Measurements from ENCODE around the gene MOB3A. TPM values are rescaled to one million over a fixed set of nuclear protein-coding genes. Genes with fewer than 3 reads are reported as not detected.

Gene MOB3A
- total and polyA plus RNA-seq, 2 experiments from 2014 or later, result 2.9 to 5.9 TPM

DNA sequence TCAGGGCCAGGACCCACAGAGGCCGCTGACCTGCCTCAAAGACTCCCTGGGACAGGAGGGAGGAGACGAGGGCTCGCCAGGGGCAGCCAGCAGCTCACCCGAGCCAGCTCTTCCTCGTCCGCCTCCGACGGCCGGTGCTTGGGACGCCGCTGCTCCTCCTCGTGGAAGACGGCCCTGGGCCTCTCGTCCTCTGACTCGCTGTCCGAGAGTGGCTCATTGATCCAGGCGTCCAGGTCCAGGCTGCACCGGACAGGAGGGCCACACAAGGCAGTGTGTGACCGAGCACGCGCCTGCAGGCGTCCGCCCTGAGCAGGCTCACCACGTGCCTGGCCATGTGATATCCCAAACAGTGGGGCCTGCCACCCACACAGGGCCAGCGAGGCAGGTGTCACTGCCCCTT, 20.4 kb upstream of the MOB3A start (continued):
- TF ChIP-seq, protein P1, sequence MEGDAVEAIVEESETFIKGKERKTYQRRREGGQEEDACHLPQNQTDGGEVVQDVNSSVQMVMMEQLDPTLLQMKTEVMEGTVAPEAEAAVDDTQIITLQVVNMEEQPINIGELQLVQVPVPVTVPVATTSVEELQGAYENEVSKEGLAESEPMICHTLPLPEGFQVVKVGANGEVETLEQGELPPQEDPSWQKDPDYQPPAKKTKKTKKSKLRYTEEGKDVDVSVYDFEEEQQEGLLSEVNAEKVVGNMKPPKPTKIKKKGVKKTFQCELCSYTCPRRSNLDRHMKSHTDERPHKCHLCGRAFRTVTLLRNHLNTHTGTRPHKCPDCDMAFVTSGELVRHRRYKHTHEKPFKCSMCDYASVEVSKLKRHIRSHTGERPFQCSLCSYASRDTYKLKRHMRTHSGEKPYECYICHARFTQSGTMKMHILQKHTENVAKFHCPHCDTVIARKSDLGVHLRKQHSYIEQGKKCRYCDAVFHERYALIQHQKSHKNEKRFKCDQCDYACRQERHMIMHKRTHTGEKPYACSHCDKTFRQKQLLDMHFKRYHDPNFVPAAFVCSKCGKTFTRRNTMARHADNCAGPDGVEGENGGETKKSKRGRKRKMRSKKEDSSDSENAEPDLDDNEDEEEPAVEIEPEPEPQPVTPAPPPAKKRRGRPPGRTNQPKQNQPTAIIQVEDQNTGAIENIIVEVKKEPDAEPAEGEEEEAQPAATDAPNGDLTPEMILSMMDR (conservative IDR thresholded peaks at IDR 0.05; ENCODE audit: low read depth in 2 of 2), result no peak
- TF ChIP-seq, protein P2, sequence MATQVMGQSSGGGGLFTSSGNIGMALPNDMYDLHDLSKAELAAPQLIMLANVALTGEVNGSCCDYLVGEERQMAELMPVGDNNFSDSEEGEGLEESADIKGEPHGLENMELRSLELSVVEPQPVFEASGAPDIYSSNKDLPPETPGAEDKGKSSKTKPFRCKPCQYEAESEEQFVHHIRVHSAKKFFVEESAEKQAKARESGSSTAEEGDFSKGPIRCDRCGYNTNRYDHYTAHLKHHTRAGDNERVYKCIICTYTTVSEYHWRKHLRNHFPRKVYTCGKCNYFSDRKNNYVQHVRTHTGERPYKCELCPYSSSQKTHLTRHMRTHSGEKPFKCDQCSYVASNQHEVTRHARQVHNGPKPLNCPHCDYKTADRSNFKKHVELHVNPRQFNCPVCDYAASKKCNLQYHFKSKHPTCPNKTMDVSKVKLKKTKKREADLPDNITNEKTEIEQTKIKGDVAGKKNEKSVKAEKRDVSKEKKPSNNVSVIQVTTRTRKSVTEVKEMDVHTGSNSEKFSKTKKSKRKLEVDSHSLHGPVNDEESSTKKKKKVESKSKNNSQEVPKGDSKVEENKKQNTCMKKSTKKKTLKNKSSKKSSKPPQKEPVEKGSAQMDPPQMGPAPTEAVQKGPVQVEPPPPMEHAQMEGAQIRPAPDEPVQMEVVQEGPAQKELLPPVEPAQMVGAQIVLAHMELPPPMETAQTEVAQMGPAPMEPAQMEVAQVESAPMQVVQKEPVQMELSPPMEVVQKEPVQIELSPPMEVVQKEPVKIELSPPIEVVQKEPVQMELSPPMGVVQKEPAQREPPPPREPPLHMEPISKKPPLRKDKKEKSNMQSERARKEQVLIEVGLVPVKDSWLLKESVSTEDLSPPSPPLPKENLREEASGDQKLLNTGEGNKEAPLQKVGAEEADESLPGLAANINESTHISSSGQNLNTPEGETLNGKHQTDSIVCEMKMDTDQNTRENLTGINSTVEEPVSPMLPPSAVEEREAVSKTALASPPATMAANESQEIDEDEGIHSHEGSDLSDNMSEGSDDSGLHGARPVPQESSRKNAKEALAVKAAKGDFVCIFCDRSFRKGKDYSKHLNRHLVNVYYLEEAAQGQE (IDR thresholded peaks at IDR 0.05; ENCODE audit: unreplicated experiment), result no peak
- TF ChIP-seq POLR2AphosphoS5 (IDR thresholded peaks at IDR 0.05; ENCODE audit: low read depth), result no peak

DNA sequence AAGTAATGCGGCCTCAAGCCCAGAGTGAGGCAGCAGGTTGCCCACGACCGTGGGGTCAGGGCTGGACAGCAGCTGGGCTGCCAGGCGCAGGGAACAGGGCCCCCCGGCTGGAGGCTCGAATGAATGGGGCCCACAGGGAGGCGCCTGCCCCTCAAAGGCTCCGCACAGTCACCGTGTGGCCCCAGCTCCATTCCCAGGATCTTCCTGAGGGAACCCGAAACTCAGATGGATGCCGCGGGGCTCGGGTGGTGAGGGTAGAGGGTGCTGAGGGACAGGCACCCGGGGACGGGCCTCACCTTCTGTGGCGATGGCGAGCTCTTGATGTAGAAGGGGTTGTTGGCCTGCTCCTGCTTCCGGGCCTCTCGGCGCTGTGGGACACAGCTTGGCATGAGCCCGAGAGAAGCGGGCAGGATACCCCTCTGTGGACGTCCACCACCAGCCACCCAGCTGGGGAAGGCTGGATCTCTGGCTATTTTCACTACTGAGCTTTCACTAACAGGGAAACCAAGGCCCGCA, 19.8 kb upstream of the MOB3A start:
- H3K4me3 Mint-ChIP-seq, result no peak overlapping the region
- Histone ChIP-seq H3F3A (replicated peaks; ENCODE audit: low read depth) (0 out of 2 replicates have a peak, but pooled peaks cover 4% of the 10 kb centered on the region), H2AFZ (no peak overlapping the region), H3K4me1 (ENCODE audit: insufficient read depth) (no peaks in the 10 kb centered on the region), H4K20me1 (replicated peaks; ENCODE audit: insufficient read depth) (peaks cover 10% of the 10 kb centered on the region), H3K4me3 (no peak overlapping the region), H3K79me2 (replicated peaks; ENCODE audit: insufficient read depth) (no peaks in the 10 kb centered on the region), H3K9me2 (ENCODE audit: insufficient read depth) (no peaks in the 10 kb centered on the region), H3K36me3 (ENCODE audit: insufficient read depth) (peaks cover 30% of the 10 kb centered on the region), H3K27me3 (ENCODE audit: insufficient read depth) (no peaks in the 10 kb centered on the region), H3K27ac (ENCODE audit: low read depth) (no peak overlapping the region), H3K4me2 (no peak overlapping the region)
- no peak overlapping the region for H3K27ac Mint-ChIP-seq
- TF ChIP-seq ZNF114 (CRISPR knock-in tag; IDR thresholded peaks at IDR 0.05), result no peak
- ATAC-seq (no peak), DNase-seq (ENCODE audit: low spot score) (no peak)
- H3K9me3 Mint-ChIP-seq, result no peaks in the 10 kb centered on the region
- peaks cover 5% of the 10 kb centered on the region for H3K27me3 Mint-ChIP-seq (ENCODE audit: insufficient read depth, low read depth, poor library complexity)
- no peaks in the 10 kb centered on the region; the same call in 2 of the 3 replicates for H3K4me1 Mint-ChIP-seq
- peaks cover 76% of the 10 kb centered on the region for H3K36me3 Mint-ChIP-seq (ENCODE audit: low read depth)

DNA sequence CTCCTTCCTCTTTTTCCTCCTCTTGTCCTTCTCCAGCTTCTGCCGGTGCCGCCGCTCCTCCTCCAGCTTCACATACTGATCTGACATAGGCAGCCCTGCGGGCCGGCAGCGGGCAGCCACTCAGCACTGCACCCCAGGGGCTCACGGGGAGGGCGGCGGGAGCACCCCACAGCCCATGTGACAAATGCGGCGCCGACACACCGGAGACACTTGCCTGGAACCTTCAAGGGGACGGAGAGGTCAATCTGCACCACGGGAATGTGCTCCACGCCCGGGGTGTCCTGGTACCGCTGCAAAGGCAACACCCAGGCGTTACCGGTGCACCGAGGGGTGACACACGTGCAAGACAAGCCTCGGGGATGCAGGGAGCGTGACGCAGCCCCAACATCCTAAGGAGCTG, 19.2 kb upstream of the MOB3A start:
- Histone ChIP-seq H3K27me3 (ENCODE audit: insufficient read depth) (no peaks in the 10 kb centered on the region), H3K36me3 (ENCODE audit: insufficient read depth) (peaks cover 30% of the 10 kb centered on the region), H3F3A (replicated peaks; ENCODE audit: low read depth) (peaks cover 4% of the 10 kb centered on the region; the same call in 1 of the 2 replicates), H3K79me2 (replicated peaks; ENCODE audit: insufficient read depth) (no peaks in the 10 kb centered on the region), H3K4me1 (ENCODE audit: insufficient read depth) (no peaks in the 10 kb centered on the region), H3K4me2 (no peak overlapping the region), H2AFZ (no peak overlapping the region), H3K9me2 (ENCODE audit: insufficient read depth) (no peaks in the 10 kb centered on the region), H3K4me3 (no peak overlapping the region), H4K20me1 (replicated peaks; ENCODE audit: insufficient read depth) (peaks cover 10% of the 10 kb centered on the region), H3K27ac (ENCODE audit: low read depth) (no peak overlapping the region)
- Mint-ChIP-seq H3K4me1 (no peaks in the 10 kb centered on the region; the same call in 2 of the 3 replicates), H3K27ac (no peak overlapping the region), H3K36me3 (ENCODE audit: low read depth) (peaks cover 74% of the 10 kb centered on the region), H3K27me3 (ENCODE audit: insufficient read depth, low read depth, poor library complexity) (peaks cover 5% of the 10 kb centered on the region), H3K9me3 (no peaks in the 10 kb centered on the region), H3K4me3 (no peak overlapping the region)
- DNase-seq (ENCODE audit: low spot score) (no peak), ATAC-seq (no peak)
- TF ChIP-seq, protein P1 (conservative IDR thresholded peaks at IDR 0.05; ENCODE audit: low read depth in 2 of 2), result no peak
